Measurements from ENCODE around the gene TMED1.
"Not testable (repeated sequence)": the region's sequence is repeated elsewhere in the genome, so short reads cannot be mapped to it uniquely, and the experiment has no call there.

Gene TMED1

DNA sequence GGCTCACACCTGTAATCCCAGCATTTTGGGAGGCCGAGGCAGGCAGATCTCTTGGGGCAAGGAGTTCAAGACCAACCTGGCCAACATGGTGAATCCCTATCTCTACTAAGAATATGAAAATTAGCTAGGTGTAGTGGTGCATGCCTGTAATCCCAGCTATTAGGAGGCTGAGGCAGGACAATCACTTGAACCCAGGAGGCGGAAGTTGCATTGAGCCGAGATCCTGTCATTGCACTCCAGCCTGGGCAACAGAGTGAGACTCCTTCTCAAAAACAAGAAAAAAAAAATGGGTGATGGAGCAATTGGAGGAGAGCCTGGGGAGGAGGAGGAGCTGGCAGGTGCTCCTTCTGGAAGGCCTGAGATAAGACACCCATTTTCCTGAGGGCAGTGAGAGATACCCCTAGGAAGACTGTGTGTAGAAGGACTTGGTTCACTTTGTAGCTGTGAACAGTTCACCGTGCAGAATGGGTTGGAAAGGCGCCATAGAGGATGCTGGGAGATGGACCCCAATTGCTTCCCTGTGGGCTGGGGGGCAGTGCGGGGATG, 26.6 kb upstream of the TMED1 start:
- no peak for DNase-seq (ENCODE audit: low read depth in 3 of 3, low spot score in 1 of 3)

DNA sequence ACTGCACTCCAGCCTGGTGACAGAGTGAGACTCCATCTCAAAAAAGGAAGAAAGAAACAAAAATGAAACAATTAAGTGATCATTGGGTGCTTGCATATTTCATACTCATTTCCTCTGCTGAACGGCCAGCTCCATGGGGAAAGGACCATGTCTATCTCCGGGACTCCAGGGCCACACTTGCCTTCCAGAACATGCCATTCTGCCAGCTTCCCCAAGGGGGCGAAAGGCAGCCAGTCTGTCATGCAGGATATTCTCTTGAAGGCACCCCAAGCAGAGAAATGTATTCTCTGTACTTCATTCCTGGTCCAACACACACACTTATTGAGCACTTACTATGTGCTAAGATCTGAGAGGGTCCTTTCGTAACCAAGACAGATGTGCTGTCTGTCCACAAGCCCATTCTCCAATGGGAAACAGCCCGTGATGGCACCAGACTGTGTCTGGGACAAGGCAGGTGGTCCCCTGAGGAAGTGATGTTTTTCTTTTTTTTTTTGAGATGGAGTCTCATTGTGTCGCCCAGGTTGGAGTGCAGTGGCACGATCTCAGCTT, 25.2 kb upstream of the TMED1 start:
- DNase-seq (ENCODE audit: low read depth in 3 of 3, low spot score in 1 of 3), result no peak

DNA sequence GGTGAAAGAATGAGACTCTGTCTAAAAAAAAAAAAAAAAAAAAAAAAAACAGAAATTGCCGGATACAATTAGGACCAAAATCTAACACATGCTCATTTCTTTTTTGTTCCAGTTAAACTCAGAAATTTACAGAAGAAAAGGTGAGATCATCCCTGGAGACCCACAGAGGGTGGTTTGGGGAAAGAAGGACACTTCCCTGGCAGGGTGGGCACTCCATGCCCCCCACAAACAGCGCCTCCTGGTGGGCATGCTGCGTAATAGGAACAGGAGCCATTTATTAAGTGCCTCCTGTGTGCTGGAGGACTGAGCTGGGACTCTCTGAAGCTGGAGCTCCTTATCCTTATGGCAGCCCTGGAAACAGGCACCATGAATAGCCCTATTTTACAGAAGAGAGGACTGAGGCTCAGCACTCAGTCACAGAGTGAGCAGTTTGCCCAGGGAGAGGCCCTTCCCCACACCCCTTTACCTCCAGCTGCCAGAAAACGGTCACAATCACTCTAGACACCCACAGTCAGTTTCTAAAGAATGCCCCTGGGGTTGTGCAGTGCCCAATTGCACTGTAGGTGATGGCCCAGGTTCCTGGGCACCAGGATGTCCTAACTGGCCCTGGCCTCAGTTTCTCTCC, 22.3 kb upstream of the TMED1 start:
- no peak for DNase-seq (ENCODE audit: low read depth in 3 of 3, low spot score in 1 of 3)

DNA sequence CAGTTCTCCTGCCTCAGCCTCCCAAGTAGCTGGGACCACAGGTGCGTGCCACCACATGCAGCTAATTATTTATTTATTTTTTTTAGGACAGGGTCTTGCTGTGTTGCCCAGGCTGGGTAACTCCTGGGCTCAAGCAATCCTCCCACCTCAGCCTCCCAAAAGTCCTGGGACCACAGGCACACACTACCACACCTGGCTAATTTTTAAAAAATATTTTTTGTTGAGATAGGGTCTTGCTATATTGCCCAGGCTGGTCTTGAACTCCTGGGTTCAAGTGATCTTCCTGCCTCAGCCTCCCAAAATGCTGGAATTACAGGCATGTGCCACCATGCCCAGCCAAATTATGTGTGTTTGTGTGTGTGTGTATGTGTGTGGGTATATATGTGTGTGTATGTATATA, 20.9 kb upstream of the TMED1 start:
- DNase-seq (ENCODE audit: low read depth in 3 of 3, low spot score in 1 of 3), result not testable (repeated sequence)

DNA sequence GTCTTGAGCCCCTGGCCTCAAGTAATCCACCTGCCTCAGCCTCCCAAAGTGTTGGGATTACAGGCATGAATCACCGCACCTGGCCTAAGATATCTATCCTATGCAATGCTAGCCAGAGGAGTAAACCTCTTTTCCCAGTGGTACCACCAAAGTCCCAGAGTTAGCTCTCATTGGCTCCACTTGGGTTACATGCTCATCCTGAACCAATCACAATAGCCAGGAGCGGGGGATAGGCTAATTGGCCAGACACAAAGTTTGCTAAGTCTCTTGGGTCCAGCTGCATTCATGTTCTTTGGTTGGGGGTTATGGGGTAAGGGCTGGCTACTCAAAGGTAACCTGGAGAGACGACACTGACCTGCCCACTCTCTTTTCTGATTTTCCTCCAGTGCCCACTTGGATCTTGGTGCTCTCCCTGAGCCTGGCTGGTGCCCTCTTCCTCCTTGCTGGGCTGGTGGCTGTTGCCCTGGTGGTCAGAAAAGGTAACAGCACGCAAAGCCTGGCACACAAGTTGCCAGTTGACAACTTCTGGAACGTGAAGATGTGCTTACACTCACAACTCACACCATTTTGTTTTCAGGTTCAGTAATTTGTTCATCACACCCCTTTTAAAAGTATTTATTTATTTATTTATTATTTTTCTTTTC, 20.0 kb upstream of the TMED1 start:
- DNase-seq (ENCODE audit: low read depth in 3 of 3, low spot score in 1 of 3), result no peak

DNA sequence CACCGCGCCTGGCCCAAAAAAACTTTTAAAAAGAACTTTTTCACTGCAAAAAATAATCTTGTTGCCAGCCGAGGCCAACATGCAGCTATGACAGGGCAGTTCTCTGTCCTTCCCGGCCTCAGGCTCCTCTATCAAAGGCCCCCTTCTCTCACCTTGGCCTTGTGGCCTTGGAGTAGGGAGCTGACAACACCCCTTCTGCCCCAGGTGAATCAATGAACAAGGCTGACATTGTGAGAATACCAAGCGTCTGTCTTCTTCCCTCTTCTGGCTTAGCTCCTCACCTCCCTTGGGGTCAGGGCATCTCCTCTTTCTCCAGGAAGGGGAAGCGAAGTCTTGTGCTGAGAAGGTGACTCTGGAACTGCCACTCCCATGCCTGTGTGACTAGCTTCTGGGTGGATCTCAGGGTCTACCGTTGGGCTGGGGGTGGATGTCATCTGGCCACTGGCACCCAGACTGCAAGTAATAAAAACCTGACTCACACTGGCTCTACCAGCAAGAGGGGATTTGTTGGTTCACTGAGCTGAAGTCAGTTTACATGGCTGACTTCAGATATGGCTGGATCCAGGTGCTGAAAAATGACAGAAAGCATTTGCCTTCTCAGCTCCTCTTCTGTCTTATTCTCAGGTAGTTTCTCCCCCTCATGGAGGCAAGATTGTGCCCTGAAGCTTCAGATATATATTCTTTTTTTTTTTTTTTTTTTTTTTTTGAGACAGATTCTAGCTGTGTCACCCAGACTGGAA, 18.5 kb upstream of the TMED1 start:
- DNase-seq (ENCODE audit: low read depth in 3 of 3, low spot score in 1 of 3), result no peak

DNA sequence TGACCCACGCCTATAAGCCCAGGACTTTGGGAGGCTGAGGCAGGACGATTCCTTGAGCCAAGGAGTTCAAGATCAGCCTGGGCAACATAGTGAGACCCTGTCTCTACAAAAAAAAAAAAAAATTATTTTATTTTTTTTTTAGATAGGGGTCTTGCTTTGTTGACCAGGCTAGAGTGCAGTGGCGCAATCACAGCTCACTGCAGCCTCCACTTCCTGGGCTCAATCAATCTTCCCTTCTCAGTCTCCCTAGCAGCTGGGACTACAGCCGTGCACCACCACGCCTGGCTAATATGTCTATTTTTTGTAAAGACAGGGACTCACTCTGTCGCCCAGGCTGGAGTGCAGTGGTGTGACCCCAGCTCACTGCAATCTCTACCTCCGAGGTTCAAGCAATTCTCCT, 16.9 kb upstream of the TMED1 start:
- DNase-seq (ENCODE audit: low read depth in 3 of 3, low spot score in 1 of 3), result no peak

DNA sequence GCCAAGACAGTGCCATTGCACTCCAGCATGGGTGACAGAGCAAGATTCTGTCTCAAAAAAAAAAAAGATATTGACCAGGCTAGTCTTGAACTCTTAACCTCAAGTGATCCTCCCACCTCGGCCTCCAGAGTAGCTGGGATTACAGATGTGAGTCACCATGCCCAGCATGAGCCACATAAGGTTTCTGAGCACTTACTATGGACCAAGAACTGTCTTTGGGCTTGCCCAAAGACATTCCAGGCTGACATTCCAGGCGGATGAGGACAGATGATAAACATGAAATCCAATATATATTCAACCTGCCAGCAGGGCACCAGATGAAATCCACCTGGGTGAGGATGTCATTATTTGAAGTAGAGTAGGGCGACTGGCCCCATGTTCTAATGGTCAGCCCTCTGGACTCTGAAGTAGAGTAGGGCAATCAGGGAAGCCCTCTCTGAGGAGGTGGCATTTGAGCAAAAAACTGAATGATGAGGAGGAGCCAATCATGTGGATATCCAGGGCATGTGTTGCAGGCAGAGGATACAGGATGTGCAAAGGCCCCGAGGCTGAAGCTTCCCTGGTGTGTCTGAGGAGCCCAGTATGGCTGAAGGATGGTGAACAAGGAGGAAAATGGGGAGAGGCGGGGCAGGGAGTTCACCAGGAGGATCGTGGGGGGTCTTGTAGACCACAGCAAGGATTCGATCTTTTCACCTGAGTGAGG, 16.2 kb upstream of the TMED1 start:
- no peak for DNase-seq (ENCODE audit: low read depth in 3 of 3, low spot score in 1 of 3)

DNA sequence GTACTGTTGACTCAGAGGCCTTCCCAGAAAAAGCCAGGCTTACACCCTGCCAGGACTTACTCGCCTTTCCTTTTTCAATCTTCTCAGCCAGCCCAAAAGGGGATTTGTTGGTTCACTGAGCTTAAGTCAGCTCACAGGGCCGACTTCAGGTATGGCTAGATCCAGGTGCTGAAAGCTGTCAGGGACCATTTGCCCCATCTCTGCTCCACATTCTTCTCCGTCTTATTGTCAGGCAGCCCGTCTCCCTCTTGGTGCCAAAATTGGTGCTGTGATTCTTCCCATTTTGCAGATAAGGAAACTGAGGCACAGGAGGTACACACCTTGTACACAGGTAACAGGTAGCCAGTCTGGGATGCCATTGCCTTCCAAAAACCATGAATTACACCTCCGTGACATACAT, 14.6 kb upstream of the TMED1 start:
- no peak for DNase-seq (ENCODE audit: low read depth in 3 of 3, low spot score in 1 of 3)

DNA sequence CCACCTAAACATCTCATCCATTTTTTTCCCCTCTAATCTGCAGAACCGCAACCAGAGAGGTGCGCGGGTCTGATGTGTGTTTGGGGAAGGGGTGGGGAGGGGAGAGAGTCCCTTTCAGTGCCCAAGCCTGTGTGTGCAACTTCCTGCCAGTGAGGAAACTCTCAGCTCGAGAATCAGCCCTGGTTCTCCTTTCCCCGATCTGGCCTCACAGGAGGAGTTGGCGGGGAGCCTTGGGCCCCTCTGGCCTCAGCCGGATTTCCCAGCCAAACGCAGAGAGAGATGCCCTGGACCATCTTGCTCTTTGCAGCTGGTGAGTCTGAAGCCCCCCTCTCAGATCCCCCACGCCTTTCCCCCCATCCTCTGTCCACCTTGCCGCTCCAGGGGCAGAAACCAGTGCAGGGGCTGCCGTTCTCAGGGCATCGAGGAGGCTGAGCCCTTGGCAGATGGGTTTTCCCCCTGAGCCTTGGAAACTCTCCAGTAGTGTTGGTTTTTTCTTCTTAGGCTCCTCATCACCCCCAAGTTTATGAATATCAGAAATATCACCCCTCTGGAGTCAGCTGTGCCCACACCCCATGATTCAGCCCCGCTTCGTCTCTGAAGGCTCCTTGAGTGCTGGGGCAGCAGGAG, 12.3 kb upstream of the TMED1 start, which contains the start of gene C19orf38:
C19orf38 (plus strand) TSS at position 186 of the 627 bp plus-strand sequence; CDS start at position 280, 94 bp downstream.
- DNase-seq (ENCODE audit: low read depth in 3 of 3, low spot score in 1 of 3), result no peak

DNA sequence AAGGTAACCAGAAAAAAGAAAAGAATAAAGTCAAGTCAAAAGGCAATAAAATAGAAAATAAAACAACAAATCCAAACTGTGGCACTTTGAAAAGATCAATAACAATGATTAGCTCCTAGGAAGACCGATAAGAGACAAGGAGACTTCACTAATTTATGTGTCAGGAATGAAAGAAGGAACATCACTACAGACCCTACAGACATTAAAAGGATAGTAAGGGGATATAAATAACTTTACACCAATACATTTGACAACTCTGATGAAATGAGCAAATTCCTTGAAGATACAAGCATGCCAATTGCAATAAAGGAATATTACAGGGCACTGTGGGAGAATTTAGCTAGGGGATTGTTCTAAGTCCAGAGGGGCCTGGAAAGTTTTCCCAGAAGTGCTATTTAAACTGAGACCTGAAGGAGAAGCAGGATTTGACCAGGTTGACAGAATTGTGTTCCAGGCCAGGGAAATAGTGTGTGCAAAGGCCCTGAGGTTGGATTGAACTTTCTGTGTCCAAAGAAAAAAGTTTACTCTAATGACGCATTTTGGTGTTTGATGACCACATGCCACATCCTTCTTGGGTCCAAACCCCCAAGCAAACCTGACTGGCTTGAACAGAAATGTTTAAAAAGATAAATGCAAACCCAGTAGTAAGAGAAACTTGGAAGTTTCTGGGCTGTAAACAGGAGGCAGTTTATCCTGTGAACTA, 10.6 kb upstream of the TMED1 start:
- DNase-seq (ENCODE audit: low read depth in 3 of 3, low spot score in 1 of 3), result no peak

DNA sequence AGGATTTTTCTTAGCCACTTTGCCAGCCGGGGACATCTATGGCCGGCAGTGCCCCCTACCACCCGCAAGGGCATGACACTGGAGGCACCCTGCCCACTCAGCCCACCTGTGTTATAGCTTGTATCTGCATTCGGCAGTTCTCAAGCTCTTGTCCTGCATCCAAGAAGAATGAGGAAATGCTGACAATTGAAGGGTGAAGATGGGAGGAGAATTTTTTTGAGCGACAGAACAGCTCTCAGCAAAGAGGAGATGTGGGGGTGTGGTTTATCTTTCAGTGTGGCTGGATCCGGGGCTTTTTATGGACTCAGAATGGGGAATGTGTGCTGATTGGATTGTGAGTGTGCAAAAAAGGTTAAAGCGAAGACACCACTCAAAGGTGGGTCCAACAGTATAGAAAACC, 6.8 kb upstream of the TMED1 start:
- DNase-seq (ENCODE audit: low read depth in 3 of 3, low spot score in 1 of 3), result no peak

DNA sequence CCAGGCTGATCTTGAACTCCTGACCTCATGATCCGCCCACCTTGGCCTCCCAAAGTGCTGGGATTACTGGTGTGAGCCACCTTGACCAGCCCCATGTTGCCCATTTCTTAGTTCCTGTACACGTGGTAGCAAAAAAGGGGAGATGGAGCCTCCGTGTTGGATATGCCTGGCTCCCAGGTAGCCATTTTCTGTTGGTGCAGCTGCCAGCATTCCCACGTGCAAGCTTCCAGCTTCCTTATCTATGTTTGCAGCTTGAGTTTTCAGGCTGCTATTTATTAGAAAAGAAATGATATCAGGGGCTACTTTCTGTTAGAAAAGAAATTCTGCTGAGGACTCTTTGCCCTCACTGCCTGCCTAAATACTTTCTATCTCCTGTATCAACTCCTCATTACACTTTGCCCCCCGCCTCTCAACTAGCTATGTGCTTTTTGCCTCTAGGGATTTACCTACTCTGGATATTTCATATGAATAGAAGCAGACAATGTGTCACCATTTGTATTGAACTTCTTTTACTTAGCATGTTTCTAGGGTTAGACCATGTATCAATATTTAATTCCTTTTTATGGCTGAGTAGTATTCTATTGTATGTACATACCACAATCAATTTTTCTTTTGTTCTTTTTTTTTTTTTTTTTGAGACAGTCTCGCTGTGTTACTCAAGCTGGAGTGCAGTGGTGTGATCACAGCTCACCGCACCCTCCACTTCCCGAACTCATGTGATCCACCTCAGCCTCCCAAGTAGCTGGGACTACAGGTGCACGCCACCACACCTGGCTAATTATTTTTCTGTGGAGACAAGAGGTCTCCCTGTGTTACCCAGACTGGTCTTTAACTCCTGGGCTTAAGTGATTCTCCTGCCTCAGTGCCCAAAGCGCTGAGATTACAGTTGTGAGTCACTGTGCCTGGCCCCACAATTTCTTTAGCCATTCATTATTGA, 3.4 kb upstream of the TMED1 start:
- DNase-seq (ENCODE audit: low read depth in 3 of 3, low spot score in 1 of 3), result no peak

DNA sequence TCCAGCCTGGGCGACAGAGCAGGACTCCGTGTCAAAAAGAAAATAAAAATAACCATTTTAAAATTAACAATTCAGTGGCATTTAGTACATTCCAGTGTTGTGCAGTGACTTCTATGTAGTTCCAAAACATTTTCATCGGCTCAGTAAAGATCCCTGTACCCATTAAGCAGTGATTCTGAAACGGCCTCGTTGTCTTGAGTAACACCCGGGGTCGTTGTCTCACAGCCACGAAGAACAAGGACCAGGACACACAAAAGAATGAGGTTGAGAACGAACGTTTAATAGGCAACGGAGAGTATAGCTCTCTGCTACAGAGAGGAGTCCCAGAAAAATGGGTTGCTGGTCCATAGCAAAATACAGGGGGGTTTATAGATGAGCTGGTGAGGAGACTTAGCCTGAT, 2.4 kb upstream of the TMED1 start:
- no peak for DNase-seq (ENCODE audit: low read depth in 3 of 3, low spot score in 1 of 3)

DNA sequence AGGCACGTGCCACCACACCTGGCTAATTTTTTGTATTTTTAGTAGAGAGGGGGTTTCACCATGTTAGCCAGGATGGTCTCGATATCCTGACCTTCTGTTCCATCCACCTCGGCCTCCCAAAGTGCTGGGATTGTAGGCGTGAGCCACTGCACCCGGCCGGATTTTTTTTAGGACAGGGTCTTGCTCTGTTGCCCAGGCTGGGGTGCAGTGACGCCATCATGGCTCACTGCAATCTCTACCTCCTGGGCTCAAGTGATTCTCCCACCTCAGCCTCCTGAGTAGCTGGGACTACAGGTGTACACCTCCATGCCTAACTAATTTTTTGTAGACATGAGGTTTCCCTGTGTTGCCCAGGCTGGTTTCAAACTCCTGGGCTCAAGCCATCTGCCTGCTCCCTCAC, 1.6 kb upstream of the TMED1 start:
- not testable (repeated sequence) for DNase-seq (ENCODE audit: low read depth in 3 of 3, low spot score in 1 of 3)

DNA sequence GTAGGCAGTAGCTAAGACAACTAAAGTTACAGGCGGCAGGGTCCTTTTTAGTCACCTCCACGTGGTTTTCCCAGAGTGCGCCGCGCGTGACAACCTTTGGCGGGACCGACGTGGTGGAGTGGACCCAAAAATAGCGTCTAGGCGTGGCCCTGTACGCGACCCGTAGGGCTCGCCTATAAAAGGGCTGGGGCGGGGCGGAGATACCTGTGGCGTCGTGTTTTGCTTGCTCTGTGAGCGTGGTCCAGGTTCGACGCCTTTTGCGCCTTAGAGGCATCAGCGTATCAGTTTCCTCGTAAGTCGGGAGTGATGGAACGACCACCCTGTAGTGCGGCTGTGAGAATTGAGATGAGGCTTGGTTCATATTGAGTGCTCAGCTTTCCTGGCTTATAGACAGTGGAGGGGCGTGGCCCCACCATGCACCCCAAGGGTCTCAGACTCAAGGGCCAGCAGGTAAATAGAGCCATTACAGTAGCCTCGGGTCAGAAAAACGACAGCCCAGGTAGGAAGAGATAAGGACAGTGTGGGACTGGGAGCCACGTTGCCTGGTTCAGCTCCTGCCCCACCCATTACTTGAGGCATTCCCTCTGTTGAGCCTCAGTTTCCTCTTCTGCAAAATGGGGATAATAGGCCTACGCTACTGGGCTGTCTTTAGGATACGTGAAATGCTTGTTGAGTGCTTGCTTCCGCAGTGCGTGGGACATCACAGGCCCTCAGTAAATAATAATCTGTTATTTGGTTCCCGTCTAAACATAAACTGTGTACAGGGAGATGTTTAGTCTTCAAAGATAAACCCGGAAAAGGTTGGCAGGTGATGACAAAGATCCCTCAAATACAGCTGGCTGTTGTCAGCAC, 693 bp upstream of the TMED1 start:
- peak in 2 of 3 donors; percentile 46 to 67 for DNase-seq (ENCODE audit: low read depth in 3 of 3, low spot score in 1 of 3)

DNA sequence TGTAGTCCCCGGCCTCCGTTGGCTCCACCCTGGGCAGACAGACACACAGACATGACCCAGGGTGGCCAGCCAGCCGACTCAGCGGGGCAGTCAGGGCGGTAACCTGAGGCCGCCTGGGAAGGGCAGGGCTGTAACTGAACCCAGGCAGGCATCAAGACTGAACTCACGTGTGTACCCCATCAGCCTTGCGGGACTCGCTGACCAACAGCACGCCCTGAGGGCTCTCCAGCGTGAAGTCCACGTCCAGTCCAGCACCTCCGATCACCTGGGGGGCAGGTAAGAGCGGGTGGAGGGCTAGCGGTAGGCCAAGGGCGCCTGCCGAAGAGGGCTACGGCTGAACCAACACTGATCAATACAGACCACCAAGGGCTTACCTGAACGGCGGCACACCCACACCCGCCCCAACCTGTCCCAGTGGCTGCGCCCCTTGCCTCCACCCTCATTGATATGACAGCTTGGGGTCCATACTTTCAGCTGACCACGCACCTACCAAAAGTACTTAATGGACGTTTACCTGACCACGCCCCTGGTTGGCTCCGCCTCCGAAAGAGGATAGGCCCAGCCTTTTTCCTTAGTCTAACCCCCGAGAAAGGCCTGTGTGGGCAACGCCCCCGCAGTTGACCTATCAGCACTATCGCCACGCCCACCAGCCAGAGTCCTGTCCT, 791 bp downstream of the TMED1 start:
- no peak for DNase-seq (ENCODE audit: low read depth in 3 of 3, low spot score in 1 of 3)

DNA sequence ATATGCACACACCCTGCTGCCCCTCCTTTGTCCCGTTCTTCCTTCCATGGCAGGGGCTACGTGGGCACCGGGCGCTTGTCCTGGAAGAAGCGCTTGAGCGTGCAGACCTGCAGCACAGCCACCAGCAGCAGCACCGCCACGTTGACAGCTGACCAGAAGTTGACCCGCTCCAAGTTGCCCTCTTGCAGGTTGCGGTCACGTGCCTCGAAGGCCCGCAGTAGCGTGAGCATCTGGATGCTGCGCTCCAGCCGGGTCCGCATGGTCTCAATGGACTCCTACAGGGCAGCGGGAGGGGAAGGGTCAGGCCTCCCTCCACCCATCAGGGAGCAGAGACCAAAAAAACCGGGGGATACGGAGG, 3.1 kb downstream of the TMED1 start:
- DNase-seq (ENCODE audit: low read depth in 3 of 3, low spot score in 1 of 3), result no peak

Measured in stimulated activated CD4-positive, alpha-beta T cell treated with anti-CD3 and anti-CD28 coated beads, TNF-alpha, amount 100 ng/mL, for 1 hour (primary cell).